Cardiac muscle cell (in vitro differentiated cells and primary cell): ENCODE data around the gene DUSP7. TPM values are rescaled to one million over a fixed set of nuclear protein-coding genes. Genes with fewer than 3 reads are reported as not detected.

ENCODE experiments used
- DNase-seq, 2 donors: peaks; one replicate each; pipeline versions ENCODE4 v3.0.0 to v3.0.0-alpha.2; 2010 to 2017; ENCODE audit warnings: low read depth in 1 of 2, low spot score in 1 of 2
- H3K27ac ChIP-seq: fragments of 200-600 bp; sonication (generic); 2 replicates; pipeline ENCODE4 v1.5.1; 2016
- H3K27me3 ChIP-seq: fragments of 200-600 bp; sonication (generic); 2 replicates; pipeline ENCODE4 v1.6.0; 2016; ENCODE audit warnings: control low read depth
- H3K36me3 ChIP-seq: fragments of 200-600 bp; sonication (generic); 2 replicates; pipeline ENCODE4 v1.5.1; 2016; ENCODE audit warnings: control low read depth
- H3K4me1 ChIP-seq: fragments of 200-600 bp; sonication (generic); 2 replicates; pipeline ENCODE4 v1.8.1; 2017; ENCODE audit warnings: low read depth, mild to moderate bottlenecking, mixed run types
- H3K4me3 ChIP-seq: fragments of 200-600 bp; sonication (generic); 2 replicates; pipeline ENCODE4 v1.5.1; 2016; ENCODE audit warnings: mild to moderate bottlenecking
- H3K9me3 ChIP-seq: fragments of 200-600 bp; sonication (generic); 2 replicates; pipeline ENCODE4 v1.5.1; 2017; ENCODE audit warnings: low read depth, mild to moderate bottlenecking, control low read depth
- CTCF ChIP-seq: IDR thresholded peaks from 2 replicates; pipeline ENCODE4 v1.5.1; 2012; ENCODE audit warnings: low read depth, mild to moderate bottlenecking, low read length
- polyA plus RNA-seq: library from polyadenylated mRNA; unstranded; fragments of >200 nt; fragmentation: Nextera tagmentation; extraction: Ambion mirVana; gene quantifications from 2 replicates; pipeline ENCODE4 v1.2.1, GENCODE V29; 2016
- total RNA-seq: library from RNA; depleted of rRNA; stranded (reverse); fragments of >200 nt; gene quantifications from 2 replicates; pipeline ENCODE4 v1.2.3, GENCODE V29; 2016

Gene DUSP7
- total and polyA plus RNA-seq, 2 experiments from 2014 or later: 7.1 to 39.5 TPM

DNA sequence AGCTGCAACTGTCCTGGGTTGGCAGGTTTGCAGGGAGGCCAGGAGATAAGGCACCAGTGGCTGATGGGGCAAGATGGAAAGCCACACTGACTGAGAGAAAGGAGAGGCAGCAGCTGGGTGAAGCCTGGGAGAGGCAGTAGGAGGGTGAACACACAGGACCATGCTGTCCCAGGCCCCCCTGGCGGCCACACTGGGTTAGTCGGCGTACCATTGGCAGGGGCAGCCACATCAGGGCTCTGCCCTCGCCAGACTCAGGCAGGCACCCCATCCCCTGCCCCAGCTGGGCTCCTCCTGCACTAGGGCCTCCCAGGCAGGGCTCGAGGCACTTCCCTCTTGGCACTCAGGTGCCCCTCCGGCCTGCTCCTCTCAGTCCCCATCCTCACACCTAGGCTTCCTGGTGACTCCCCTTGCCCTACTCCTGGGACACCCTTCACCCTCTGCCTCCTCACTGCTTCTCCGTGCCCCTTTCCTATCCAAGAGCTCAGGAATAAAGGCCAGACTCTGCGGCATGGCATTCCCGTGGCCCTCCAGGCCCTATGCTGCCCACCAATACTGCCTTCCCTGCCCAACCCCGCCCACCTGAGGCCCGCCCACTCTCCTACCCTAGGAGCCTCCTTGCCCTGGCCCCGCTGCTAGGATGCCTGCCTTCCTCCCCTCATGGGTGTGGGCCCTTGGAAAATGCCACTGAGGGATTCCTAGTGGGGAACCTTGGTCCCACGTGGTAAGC is 28.7 kb upstream of the DUSP7 start:
- TF ChIP-seq CTCF: no peak
- no peaks in the 10 kb centered on the region for H3K36me3 ChIP-seq
- no peak overlapping the region for H3K27ac ChIP-seq
- H3K27me3 ChIP-seq: no peaks in the 10 kb centered on the region
- H3K9me3 ChIP-seq: no peaks in the 10 kb centered on the region
- no peak for DNase-seq
- H3K4me3 ChIP-seq: no peak overlapping the region
- H3K4me1 ChIP-seq: peaks cover 20% of the 10 kb centered on the region

GRCh38 chr3:52084216-52084945 is 28.0 kb upstream of the DUSP7 start:
- no peak overlapping the region for H3K27ac ChIP-seq
- H3K4me3 ChIP-seq: no peak overlapping the region
- DNase-seq: no peak
- no peaks in the 10 kb centered on the region for H3K27me3 ChIP-seq
- H3K4me1 ChIP-seq: peaks cover 13% of the 10 kb centered on the region
- no peaks in the 10 kb centered on the region for H3K36me3 ChIP-seq
- H3K9me3 ChIP-seq: no peaks in the 10 kb centered on the region
- no peak for TF ChIP-seq CTCF

- Histone ChIP-seq H3K27ac (no peak overlapping the region), H3K36me3 (no peaks in the 10 kb centered on the region)
- TF ChIP-seq CTCF: no peak
Observed at GRCh38 chr3:52083556-52084087, 27.3 kb upstream of the DUSP7 start.

GRCh38 chr3:52082951-52083350 is 26.6 kb upstream of the DUSP7 start:
- H3K36me3 ChIP-seq: no peaks in the 10 kb centered on the region
- H3K27ac ChIP-seq: no peak overlapping the region
- TF ChIP-seq CTCF: no peak
- peaks cover 3% of the 10 kb centered on the region for H3K4me1 ChIP-seq
- no peak overlapping the region for H3K4me3 ChIP-seq
- no peak for DNase-seq
- H3K27me3 ChIP-seq: no peaks in the 10 kb centered on the region
- H3K9me3 ChIP-seq: no peaks in the 10 kb centered on the region

More at GRCh38 chr3:52083556-52084087, 27.3 kb upstream of the DUSP7 start:
- H3K4me1 ChIP-seq: peaks cover 5% of the 10 kb centered on the region
- H3K9me3 ChIP-seq: no peaks in the 10 kb centered on the region
- H3K4me3 ChIP-seq: no peak overlapping the region
- DNase-seq: no peak
- H3K27me3 ChIP-seq: no peaks in the 10 kb centered on the region

GRCh38 chr3:52080830-52081719 is 24.7 kb upstream of the DUSP7 start:
- H3K9me3 ChIP-seq: no peaks in the 10 kb centered on the region
- peaks cover 13% of the 10 kb centered on the region for H3K4me1 ChIP-seq
- H3K36me3 ChIP-seq: no peaks in the 10 kb centered on the region
- no peak overlapping the region for H3K4me3 ChIP-seq
- no peak overlapping the region for H3K27ac ChIP-seq
- H3K27me3 ChIP-seq: no peaks in the 10 kb centered on the region
- no peak for DNase-seq
- no peak for TF ChIP-seq CTCF
